Endothelial cell of umbilical vein (primary cell): ENCODE measurements around the gene CRKL. TPM values are rescaled to one million over a fixed set of nuclear protein-coding genes. Genes with fewer than 3 reads are reported as not detected.
"Not testable (repeated sequence)": the region's sequence is repeated elsewhere in the genome, so short reads cannot be mapped to it uniquely, and the experiment has no call there.

ENCODE experiments used
- BruUV-seq: library from RNA; stranded (reverse); fragments of 400-500 nt; replicated peaks from 2 replicates; lab custom pipeline; 2021; lab: Mats Ljungman, UMichigan
- CTCF ChIA-PET: fragments of 300-600, 350-600 bp; sonication (Branson Sonifier 250); formaldehyde crosslinking; loops from one replicate; lab custom pipeline; 2021; ENCODE audit warnings: antibody characterized with exemption, inconsistent platforms; lab: Charles Lee
- POLR2A ChIA-PET: fragments of 300-600, 350-600 bp; sonication (Branson Sonifier 250); formaldehyde crosslinking; loops from one replicate; lab custom pipeline; 2021; ENCODE audit warnings: antibody characterized with exemption, inconsistent platforms; lab: Charles Lee
- DNase-seq: peaks from one replicate; pipeline ENCODE4 v3.0.0-alpha.2; 2011; ENCODE audit warnings: low read depth, low spot score
- FAIRE-seq: peaks from 2 replicates; lab custom pipeline; 2011; peaks lifted over from hg19 to GRCh38; lab: Jason Lieb, UNC
- H2AFZ ChIP-seq: 2 replicates; pipeline ENCODE4 v1.6.0; 2012; ENCODE audit warnings: low read depth, low read length, control low read depth, inconsistent platforms
- H3K27ac ChIP-seq: 2 replicates; pipeline ENCODE4 v1.5.1; 2011; ENCODE audit warnings: low read depth, mild to moderate bottlenecking, control low read depth, low read length, moderate library complexity; ENCODE audit not compliant: insufficient read depth
- H3K27me3 ChIP-seq, 2 experiments: 2 replicates each; pipeline versions ENCODE4 v1.6.0 to v1.6.1; 2011; ENCODE audit warnings: low read length in 2 of 2, mixed read lengths in 1 of 2; ENCODE audit not compliant: control insufficient read depth in 2 of 2, insufficient read depth in 2 of 2
- H3K36me3 ChIP-seq, 2 experiments: 2 replicates in 1 of 2; 3 replicates in 1 of 2; pipeline ENCODE4 v1.5.1; 2011; ENCODE audit warnings: low read length in 2 of 2, mild to moderate bottlenecking in 1 of 2, moderate library complexity in 1 of 2; ENCODE audit not compliant: control insufficient read depth in 2 of 2, insufficient read depth in 2 of 2; ENCODE audit errors: extremely low read depth in 1 of 2
- H3K4me1 ChIP-seq: 3 replicates; pipeline ENCODE4 v1.5.1; 2011; ENCODE audit warnings: mild to moderate bottlenecking, low read length; ENCODE audit not compliant: control insufficient read depth, insufficient read depth; ENCODE audit errors: extremely low read depth
- H3K4me2 ChIP-seq: 2 replicates; pipeline ENCODE4 v1.6.1; 2011; ENCODE audit warnings: low read length, control low read depth, mixed read lengths; ENCODE audit not compliant: insufficient read depth
- H3K4me3 ChIP-seq, 3 experiments: fragments of 200-600 bp in 1 of 3; sonication (generic), shearing (Covaris generic) in 1 of 3; replicated peaks in 1 of 3; 2 replicates each; pipeline ENCODE4 v1.5.1; 2011 to 2016; ENCODE audit warnings: control low read depth in 3 of 3, low read length in 3 of 3, mild to moderate bottlenecking in 2 of 3, inconsistent platforms in 1 of 3, low read depth in 1 of 3, moderate library complexity in 1 of 3; ENCODE audit not compliant: insufficient read depth in 1 of 3
- H3K79me2 ChIP-seq: 2 replicates; pipeline ENCODE4 v1.6.0; 2012; ENCODE audit warnings: low read length, inconsistent platforms; ENCODE audit not compliant: control insufficient read depth, insufficient read depth
- H3K9ac ChIP-seq: replicated peaks from 2 replicates; pipeline ENCODE3; 2011; ENCODE audit warnings: low read length, control low read depth; ENCODE audit not compliant: insufficient read depth; ENCODE audit errors: extremely low read depth
- H3K9me1 ChIP-seq: replicated peaks from 3 replicates; pipeline ENCODE4 v1.6.0; 2011; ENCODE audit warnings: mild to moderate bottlenecking, low read length; ENCODE audit not compliant: control insufficient read depth, insufficient read depth; ENCODE audit errors: extremely low read depth
- H3K9me3 ChIP-seq: replicated peaks from 2 replicates; pipeline ENCODE4 v1.5.1; 2012; ENCODE audit warnings: low read length, inconsistent platforms; ENCODE audit not compliant: control insufficient read depth, insufficient read depth
- H4K20me1 ChIP-seq: replicated peaks from 2 replicates; pipeline ENCODE3; 2011; ENCODE audit warnings: mild to moderate bottlenecking, low read length; ENCODE audit not compliant: control insufficient read depth, insufficient read depth; ENCODE audit errors: extremely low read depth
- CTCF ChIP-seq, 2 donors: IDR thresholded peaks; 1 replicate in 1 of 2; 2 replicates in 1 of 2; pipeline ENCODE4 v1.5.1; 2011; ENCODE audit warnings: low read length in 2 of 2, mild to moderate bottlenecking in 2 of 2, moderate library complexity in 2 of 2, control low read depth in 1 of 2, inconsistent platforms in 1 of 2, low read depth in 1 of 2; ENCODE audit not compliant: insufficient read depth in 1 of 2; ENCODE audit errors: extremely low read depth in 1 of 2
- EZH2 ChIP-seq: IDR thresholded peaks from 2 replicates; pipeline ENCODE4 v1.6.1; 2012; ENCODE audit warnings: borderline replicate concordance, low read depth, mild to moderate bottlenecking, moderate library complexity, low read length, inconsistent platforms; ENCODE audit not compliant: severe bottlenecking
- FOS ChIP-seq: IDR thresholded peaks from 2 replicates; pipeline ENCODE4 v1.6.1; 2011; ENCODE audit warnings: mild to moderate bottlenecking, low read length, moderate library complexity, borderline replicate concordance; ENCODE audit not compliant: insufficient read depth
- GATA2 ChIP-seq: IDR thresholded peaks from 2 replicates; pipeline ENCODE4 v1.7.0; 2011; ENCODE audit warnings: low read depth, mild to moderate bottlenecking, moderate library complexity, mixed read lengths, low read length; ENCODE audit not compliant: insufficient read length, insufficient read depth
- JUN ChIP-seq: IDR thresholded peaks from 2 replicates; pipeline ENCODE4 v1.6.1; 2011; ENCODE audit warnings: borderline replicate concordance, low read depth; ENCODE audit not compliant: insufficient read length, insufficient read depth
- MAX ChIP-seq: IDR thresholded peaks from 2 replicates; pipeline ENCODE4 v1.6.1; 2011; ENCODE audit not compliant: insufficient read depth, insufficient read length
- MYC ChIP-seq: IDR thresholded peaks from one replicate; pipeline ENCODE4 v1.6.1; 2011; ENCODE audit warnings: mild to moderate bottlenecking, low read depth, low read length
- POLR2A ChIP-seq: IDR thresholded peaks from 2 replicates; pipeline ENCODE4 v1.6.1; 2012; ENCODE audit warnings: low read depth, mild to moderate bottlenecking, control low read depth, low read length
- POLR2AphosphoS5 ChIP-seq: IDR thresholded peaks from 2 replicates; pipeline ENCODE4 v1.6.1; 2012; ENCODE audit warnings: low read depth, mild to moderate bottlenecking, control low read depth, low read length, moderate library complexity; ENCODE audit not compliant: insufficient read depth
- dilution Hi-C: fragments of 300-500 bp; cut with MboI; formaldehyde crosslinking; loops from one replicate; pipeline ENCODE4 v1.15.0; 2019; ENCODE audit warnings: low sequenced_read_pairs; ENCODE audit not compliant: extremely low pct_ligation_motif_present
- intact Hi-C: fragments of 100-400 bp; cut with micrococcal nuclease; formaldehyde crosslinking; loops from one replicate; pipeline ENCODE4 v1.10.0; 2022
- polyA plus RNA-seq, 4 experiments: library from polyadenylated mRNA; depleted of rRNA in 3 of 4; stranded (reverse) in 3 of 4; unstranded in 1 of 4; fragments of >200 nt; gene quantifications; 2 replicates each; pipeline versions ENCODE4 v1.2.1 to v1.2.3, GENCODE V29; 2011 to 2012; ENCODE audit warnings: missing spikeins in 1 of 4
- total RNA-seq: library from RNA; stranded (reverse); gene quantifications from 2 replicates; pipeline ENCODE4 v1.2.3, GENCODE V29; 2021

The CRKL gene
- total and polyA plus RNA-seq, 2 donors (not counting 3 experiments of a cell fraction or from before 2014, with no cell fraction given) = 18.0 to 50.6 TPM

GRCh38 chr22:20890975-20891374 lies 26.2 kb upstream of the CRKL start:
- FAIRE-seq (no peak), DNase-seq (no peak)
- ChIA-PET CTCF (interaction anchor here (0.7 to 1.3 kb wide), 2 partner anchors 10 to 113 kb away, joined by 3 read pairs; no protein-coding TSS in a partner anchor), POLR2A (no interaction called here)
- Histone ChIP-seq H3K4me3 (no peak overlapping the region), H3K9ac (no peak overlapping the region), H3K79me2 (no peaks in the 10 kb centered on the region), H3K9me1 (no peaks in the 10 kb centered on the region), H3K4me1 (peaks cover 3% of the 10 kb centered on the region), H2AFZ (no peak overlapping the region), H3K4me2 (no peak overlapping the region), H3K27ac (no peak overlapping the region), H3K27me3 (no peaks in the 10 kb centered on the region), H4K20me1 (no peaks in the 10 kb centered on the region), H3K36me3 (peaks cover 10% of the 10 kb centered on the region in 2 experiments), H3K9me3 (no peaks in the 10 kb centered on the region)
- TF ChIP-seq POLR2A (no peak), JUN (no peak), EZH2 (no peak), MAX (no peak), FOS (no peak), MYC (no peak), POLR2AphosphoS5 (no peak), GATA2 (no peak), CTCF (IDR thresholded peaks at IDR 0.05; ENCODE audit: extremely low read depth in 1 of 2, insufficient read depth in 1 of 2, low read depth in 1 of 2, low read length in 2 of 2) (no peak)
- intact Hi-C loops = no loop called here
- BruUV-seq = no TSS peak
- dilution Hi-C loops = no loop called here

- H3K4me3 ChIP-seq, H4K20me1 ChIP-seq, POLR2A ChIA-PET, intact Hi-C loops, DNase-seq, H3K36me3 ChIP-seq, FAIRE-seq, BruUV-seq, H3K4me2 ChIP-seq, H3K9me1 ChIP-seq, H3K4me1 ChIP-seq, H3K27ac ChIP-seq, H3K9me3 ChIP-seq, H3K79me2 ChIP-seq, H3K9ac ChIP-seq, dilution Hi-C loops, H2AFZ ChIP-seq, H3K27me3 ChIP-seq: not testable (repeated sequence)
- CTCF ChIA-PET = interaction anchor here (1.9 kb wide), 1 partner anchor 12 kb away, joined by 5 read pairs; no protein-coding TSS in a partner anchor
Measured at GRCh38 chr22:20897737-20898136, 19.5 kb upstream of the CRKL start.
